ENCODE results near the gene SOX5.
"Not testable (repeated sequence)": the region's sequence is repeated elsewhere in the genome, so short reads cannot be mapped to it uniquely, and the experiment has no call there.

SOX5 gene

GRCh38 chr12:23830210-23830609 lies 119.3 kb downstream of the SOX5 start:
- DNase-seq, result no peak

- DNase-seq, result no peak
Observed at GRCh38 chr12:23827353-23827752, 122.1 kb downstream of the SOX5 start.

GRCh38 chr12:23825124-23825523 lies 124.3 kb downstream of the SOX5 start:
- DNase-seq, result not testable (repeated sequence)

GRCh38 chr12:23824358-23824757 lies 125.1 kb downstream of the SOX5 start:
- no peak for DNase-seq

GRCh38 chr12:23822883-23823282 lies 126.6 kb downstream of the SOX5 start:
- DNase-seq, result not testable (repeated sequence)

- no peak for DNase-seq
Observed at GRCh38 chr12:23817345-23817744, 132.1 kb downstream of the SOX5 start.

- DNase-seq, result no peak
Observed at GRCh38 chr12:23816394-23816851, 133.0 kb downstream of the SOX5 start.

- DNase-seq, result no peak
Observed at GRCh38 chr12:23815810-23816209, 133.7 kb downstream of the SOX5 start.

- DNase-seq, result no peak
Observed at GRCh38 chr12:23813206-23813605, 136.3 kb downstream of the SOX5 start.

GRCh38 chr12:23810329-23810902 lies 139.1 kb downstream of the SOX5 start:
- DNase-seq, result no peak

GRCh38 chr12:23803540-23803939 lies 145.9 kb downstream of the SOX5 start:
- DNase-seq, result no peak

GRCh38 chr12:23795494-23795893 lies 154.0 kb downstream of the SOX5 start:
- no peak for DNase-seq

- no peak for DNase-seq
Observed at GRCh38 chr12:23781118-23781517, 168.4 kb downstream of the SOX5 start.

- DNase-seq, result no peak
Observed at GRCh38 chr12:23775208-23775607, 174.3 kb downstream of the SOX5 start.

GRCh38 chr12:23771240-23771949 lies 178.1 kb downstream of the SOX5 start:
- no peak for DNase-seq

- no peak for DNase-seq
Observed at GRCh38 chr12:23770202-23770938, 179.1 kb downstream of the SOX5 start.

GRCh38 chr12:23767834-23768233 lies 181.6 kb downstream of the SOX5 start:
- no peak for DNase-seq

- DNase-seq, result no peak
Observed at GRCh38 chr12:23763724-23764123, 185.7 kb downstream of the SOX5 start.

GRCh38 chr12:23760495-23760894 lies 189.0 kb downstream of the SOX5 start:
- no peak for DNase-seq

- no peak for DNase-seq
Observed at GRCh38 chr12:23758608-23759007, 190.9 kb downstream of the SOX5 start.

GRCh38 chr12:23757541-23757962 lies 191.9 kb downstream of the SOX5 start:
- no peak for DNase-seq

- no peak for DNase-seq
Observed at GRCh38 chr12:23756416-23756815, 193.1 kb downstream of the SOX5 start.

GRCh38 chr12:23753628-23754365 lies 195.7 kb downstream of the SOX5 start:
- DNase-seq, result no peak
